HCT116 (cell line): ENCODE results near the gene LY6G6C. TPM values are rescaled to one million over a fixed set of nuclear protein-coding genes. Genes with fewer than 3 reads are reported as not detected.

Experiments used
- ATAC-seq: fragments of 200-7000 bp; cut with Tn5 transposase; 2 replicates; pipeline ENCODE4 v1.9.1; 2020; ENCODE audit warnings: mild to moderate bottlenecking, moderate library complexity
- BruUV-seq: library from RNA; stranded (reverse); fragments of 400-500 nt; replicated peaks from 2 replicates; lab custom pipeline; 2021; lab: Mats Ljungman, UMichigan
- CTCF ChIA-PET: fragments of 300-600 bp; sonication (Branson Sonifier 250); formaldehyde crosslinking; loops from one replicate; lab custom pipeline; 2021; ENCODE audit warnings: antibody characterized with exemption; lab: Charles Lee
- POLR2A ChIA-PET: fragments of 300-600, 350-600 bp; sonication (Branson Sonifier 250); formaldehyde crosslinking; loops from one replicate; lab custom pipeline; 2021; ENCODE audit warnings: antibody characterized with exemption; lab: Charles Lee
- RAD21 ChIA-PET, 2 experiments: fragments of 300-600 bp; sonication (Branson Sonifier 250); formaldehyde crosslinking; loops; one replicate each; lab custom pipeline; 2023; ENCODE audit warnings: low total read pairs in 2 of 2; ENCODE audit not compliant: uncharacterized antibody in 2 of 2, unreplicated experiment in 2 of 2, low non-redundant PET in 1 of 2; lab: Charles Lee
- DNase-seq: peaks from one replicate; pipeline ENCODE4 v3.0.0-alpha.2; 2010; ENCODE audit warnings: low read depth, low spot score
- H2AFZ ChIP-seq: fragments of 200-600 bp; shearing (Covaris generic), sonication (generic); 2 replicates; pipeline ENCODE4 v1.6.1; 2017; ENCODE audit warnings: low read depth, mixed run types, mixed read lengths, antibody characterized with exemption, low read length; ENCODE audit not compliant: poor library complexity, severe bottlenecking
- H3K27ac ChIP-seq: 2 replicates; pipeline ENCODE4 v1.5.1; 2012; ENCODE audit warnings: low read depth, low read length
- H3K27me3 ChIP-seq: fragments of 200-600 bp; sonication (generic); 2 replicates; pipeline ENCODE4 v1.6.1; 2016; ENCODE audit warnings: mixed run types, low read length, mixed read lengths; ENCODE audit not compliant: insufficient read depth
- H3K36me3 ChIP-seq, 2 experiments: fragments of 200-500 bp in 1 of 2; fragments of 200-600 bp in 1 of 2; sonication (Bioruptor generic) in 1 of 2; sonication (generic) in 1 of 2; 2 replicates each; pipeline versions ENCODE4 v1.5.1 to v1.6.1; 2014 to 2016; ENCODE audit warnings: low read length in 2 of 2, inconsistent platforms in 1 of 2, mixed read lengths in 1 of 2, mixed run types in 1 of 2; ENCODE audit not compliant: insufficient read depth in 2 of 2, control insufficient read depth in 1 of 2
- H3K4me1 ChIP-seq, 2 experiments: fragments of 200-600 bp in 1 of 2; sonication (generic) in 1 of 2; 2 replicates each; pipeline versions ENCODE4 v1.5.1 to v1.6.1; 2012 to 2017; ENCODE audit warnings: low read length in 2 of 2, inconsistent platforms in 1 of 2, mild to moderate bottlenecking in 1 of 2, mixed read lengths in 1 of 2, mixed run types in 1 of 2, moderate library complexity in 1 of 2; ENCODE audit not compliant: insufficient read depth in 2 of 2, control insufficient read depth in 1 of 2
- H3K4me2 ChIP-seq: fragments of 200-600 bp; sonication (generic); 2 replicates; pipeline ENCODE4 v1.6.1; 2017; ENCODE audit warnings: mixed run types, low read length, mixed read lengths
- H3K4me3 ChIP-seq, 2 experiments: fragments of 200-600 bp in 1 of 2; sonication (generic) in 1 of 2; replicated peaks in 1 of 2; 2 replicates each; pipeline ENCODE4 v1.5.1; 2011 to 2016; ENCODE audit warnings: low read length in 2 of 2, control low read depth in 1 of 2, low read depth in 1 of 2, mild to moderate bottlenecking in 1 of 2, mixed read lengths in 1 of 2, mixed run types in 1 of 2
- H3K79me2 ChIP-seq: fragments of 200-600 bp; sonication (generic); 2 replicates; pipeline ENCODE4 v1.6.1; 2017; ENCODE audit warnings: mild to moderate bottlenecking, mixed run types, low read length, moderate library complexity, mixed read lengths; ENCODE audit not compliant: insufficient read depth
- H3K9ac ChIP-seq: fragments of 200-600 bp; sonication (generic); 2 replicates; pipeline ENCODE4 v1.6.1; 2016; ENCODE audit warnings: low read length, mixed read lengths
- H3K9me2 ChIP-seq: fragments of 200-600 bp; sonication (generic), shearing (Covaris generic); 2 replicates; pipeline ENCODE4 v1.6.1; 2017; ENCODE audit warnings: mixed run types, mild to moderate bottlenecking, moderate library complexity; ENCODE audit not compliant: insufficient read depth
- H3K9me3 ChIP-seq, 2 experiments: fragments of 200-500 bp in 1 of 2; fragments of 200-600 bp in 1 of 2; sonication (Bioruptor generic) in 1 of 2; sonication (generic) in 1 of 2; 2 replicates each; pipeline ENCODE4 v1.6.1; 2014 to 2017; ENCODE audit warnings: low read length in 2 of 2, mixed read lengths in 2 of 2, inconsistent platforms in 1 of 2, low read depth in 1 of 2, mild to moderate bottlenecking in 1 of 2, mixed run types in 1 of 2, moderate library complexity in 1 of 2; ENCODE audit not compliant: control insufficient read depth in 1 of 2, insufficient read depth in 1 of 2
- H4K20me1 ChIP-seq: fragments of 200-600 bp; sonication (generic), shearing (Covaris generic); 2 replicates; pipeline ENCODE4 v1.6.1; 2017; ENCODE audit warnings: mixed run types, mild to moderate bottlenecking, moderate library complexity; ENCODE audit not compliant: insufficient read depth
- CBX3 ChIP-seq: IDR thresholded peaks from 2 replicates; pipeline ENCODE4 v1.6.1; 2012; ENCODE audit warnings: low read depth
- CEBPB ChIP-seq: IDR thresholded peaks from 2 replicates; pipeline ENCODE4 v1.6.1; 2012; ENCODE audit warnings: low read depth
- EGR1 ChIP-seq: IDR thresholded peaks from 2 replicates; pipeline ENCODE4 v1.6.1; 2012; ENCODE audit warnings: low read depth
- ELF1 ChIP-seq: IDR thresholded peaks from 2 replicates; pipeline ENCODE4 v1.6.1; 2012; ENCODE audit warnings: low read depth, borderline replicate concordance
- EZH2 ChIP-seq: fragments of 200-600 bp; sonication (generic); IDR thresholded peaks from 2 replicates; pipeline ENCODE4 v1.6.1; 2017; ENCODE audit warnings: antibody characterized with exemption, mixed run types
- FOSL1 ChIP-seq: IDR thresholded peaks from 2 replicates; pipeline ENCODE4 v1.6.1; 2012; ENCODE audit warnings: low read depth
- JUND ChIP-seq: IDR thresholded peaks from 2 replicates; pipeline ENCODE4 v1.6.1; 2012
- POLR2AphosphoS5 ChIP-seq: IDR thresholded peaks from 2 replicates; pipeline ENCODE4 v1.6.1; 2011; ENCODE audit warnings: mild to moderate bottlenecking, low read depth, low read length, moderate library complexity
- RAD21 ChIP-seq: IDR thresholded peaks from 2 replicates; pipeline ENCODE4 v1.6.1; 2012; ENCODE audit warnings: low read depth, mild to moderate bottlenecking
- SIN3A ChIP-seq: IDR thresholded peaks from 2 replicates; pipeline ENCODE4 v1.6.1; 2012; ENCODE audit warnings: low read depth
- SP1 ChIP-seq: IDR thresholded peaks from 2 replicates; pipeline ENCODE4 v1.6.1; 2012; ENCODE audit warnings: low read depth
- TCF7L2 ChIP-seq: IDR thresholded peaks from 2 replicates; pipeline ENCODE4 v1.7.0; 2011; ENCODE audit warnings: borderline replicate concordance, inconsistent platforms; ENCODE audit not compliant: insufficient read depth, insufficient read length; ENCODE audit errors: extremely low read depth
- ZNF274 ChIP-seq: fragments of 200-500 bp; sonication (Bioruptor generic); IDR thresholded peaks from 2 replicates; pipeline ENCODE4 v1.6.1; 2014; ENCODE audit warnings: mild to moderate bottlenecking, low read depth, low read length, inconsistent platforms
- intact Hi-C: fragments of 100-400 bp; cut with micrococcal nuclease; formaldehyde crosslinking; loops from 2 replicates; pipeline ENCODE4 v1.10.0; 2022
- total RNA-seq: library from RNA; stranded (reverse); gene quantifications from one replicate; pipeline ENCODE4 v1.2.1, GENCODE V29; 2021; ENCODE audit not compliant: unreplicated experiment
- TF ChIP-seq, protein P1 (sequence below): IDR thresholded peaks from 2 replicates; pipeline ENCODE4 v1.6.1; 2012

LY6G6C gene
- total RNA-seq, 1 experiment from 2014 or later: 0.54 TPM

DNA sequence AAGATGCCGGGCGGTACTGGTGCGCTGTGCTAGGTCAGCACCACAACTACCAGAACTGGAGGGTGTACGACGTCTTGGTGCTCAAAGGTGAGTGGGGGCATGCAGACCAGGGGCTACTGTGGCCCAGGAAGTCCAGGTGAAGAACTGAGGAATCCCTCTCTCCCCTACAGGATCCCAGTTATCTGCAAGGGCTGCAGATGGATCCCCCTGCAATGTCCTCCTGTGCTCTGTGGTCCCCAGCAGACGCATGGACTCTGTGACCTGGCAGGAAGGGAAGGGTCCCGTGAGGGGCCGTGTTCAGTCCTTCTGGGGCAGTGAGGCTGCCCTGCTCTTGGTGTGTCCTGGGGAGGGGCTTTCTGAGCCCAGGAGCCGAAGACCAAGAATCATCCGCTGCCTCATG, 13.8 kb downstream of the LY6G6C start:
- no peak for ATAC-seq
- Histone ChIP-seq H2AFZ (no peak overlapping the region), H3K27me3 (no peaks in the 10 kb centered on the region), H3K9me3 (no peaks in the 10 kb centered on the region), H4K20me1 (no peaks in the 10 kb centered on the region), H3K4me1 (peaks cover 6 to 20% of the 10 kb centered on the region in 2 experiments; a peak in 3 of 4 replicates), H3K4me2 (no peak overlapping the region), H3K9me2 (no peaks in the 10 kb centered on the region), H3K9ac (no peak overlapping the region), H3K79me2 (peaks cover under 1% of the 10 kb centered on the region; the same call in 1 of the 2 replicates), H3K27ac (no peak overlapping the region), H3K4me3 (no peak overlapping the region), H3K36me3 (no peaks in the 10 kb centered on the region)
- TF ChIP-seq SIN3A: no peak
- no peak for TF ChIP-seq FOSL1
- no peak for TF ChIP-seq TCF7L2
- TF ChIP-seq JUND: no peak
- TF ChIP-seq ELF1: no peak
- no peak for TF ChIP-seq CBX3
- TF ChIP-seq CEBPB: no peak
- TF ChIP-seq EGR1: no peak
- TF ChIP-seq ZNF274: no peak
- TF ChIP-seq, protein P1, sequence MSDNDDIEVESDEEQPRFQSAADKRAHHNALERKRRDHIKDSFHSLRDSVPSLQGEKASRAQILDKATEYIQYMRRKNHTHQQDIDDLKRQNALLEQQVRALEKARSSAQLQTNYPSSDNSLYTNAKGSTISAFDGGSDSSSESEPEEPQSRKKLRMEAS: no peak
- TF ChIP-seq SP1: no peak
- no peak for TF ChIP-seq EZH2
- TF ChIP-seq POLR2AphosphoS5: no peak
- intact Hi-C loops: no loop called here
- RAD21 ChIA-PET: no interaction called here
- POLR2A ChIA-PET: no interaction called here
- BruUV-seq: no TSS peak
- CTCF ChIA-PET: no interaction called here
- no peak for DNase-seq

DNA sequence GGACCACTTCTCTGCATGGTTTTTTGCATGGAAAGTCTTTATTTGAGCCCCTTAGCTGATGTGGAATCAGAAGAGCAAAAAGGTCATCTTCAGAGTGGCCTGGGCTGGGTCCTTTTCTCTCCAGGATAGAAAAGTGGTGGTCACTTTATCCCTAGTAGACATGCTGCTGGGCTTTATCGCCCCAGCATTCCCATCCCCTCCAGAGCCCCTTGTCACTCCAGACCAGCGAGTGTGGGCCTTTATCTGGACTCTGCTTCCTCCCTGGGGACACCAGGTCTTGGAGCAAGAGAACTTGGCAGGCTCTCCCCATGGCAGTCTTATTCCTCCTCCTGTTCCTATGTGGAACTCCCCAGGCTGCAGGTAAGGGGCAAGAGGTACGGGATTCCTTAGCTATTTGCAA, 14.9 kb downstream of the LY6G6C start, which contains the start of gene LY6G6F:
Gene LY6G6F, plus strand, starts transcription at position 268 of the 400 bp plus-strand sequence. Its CDS starts 41 bp downstream, at position 309.
- POLR2A ChIA-PET: no interaction called here

More for the DNA sequence above, 14.9 kb downstream of the LY6G6C start, which contains the start of gene LY6G6F:
- Histone ChIP-seq H3K9me2 (no peaks in the 10 kb centered on the region), H3K36me3 (no peaks in the 10 kb centered on the region), H3K4me2 (no peak within 1 kb of the TSS), H2AFZ (no peak within 1 kb of the TSS), H3K27me3 (no peaks in the 10 kb centered on the region), H3K27ac (no peak within 1 kb of the TSS), H3K4me3 (no peak within 1 kb of the TSS)
- RAD21 ChIA-PET: no interaction called here
- DNase-seq: no peak
- intact Hi-C loops: no loop called here
- BruUV-seq: no TSS peak
- TF ChIP-seq SIN3A: no peak
- TF ChIP-seq FOSL1: no peak
- TF ChIP-seq SP1: no peak
- no peak for TF ChIP-seq RAD21
- TF ChIP-seq, all 23 proteins: peak for 0
- H4K20me1 ChIP-seq: no peaks in the 10 kb centered on the region
- CTCF ChIA-PET: no interaction called here
- peaks cover 11% of the 10 kb centered on the region for H3K79me2 ChIP-seq
- no peak within 1 kb of the TSS for H3K9ac ChIP-seq
- peaks cover 10 to 27% of the 10 kb centered on the region in 2 experiments; a peak in 3 of 4 replicates for H3K4me1 ChIP-seq
- H3K9me3 ChIP-seq: no peaks in the 10 kb centered on the region
- no peak for ATAC-seq
